Measurements from ENCODE around the gene SCN3B.

DNA sequence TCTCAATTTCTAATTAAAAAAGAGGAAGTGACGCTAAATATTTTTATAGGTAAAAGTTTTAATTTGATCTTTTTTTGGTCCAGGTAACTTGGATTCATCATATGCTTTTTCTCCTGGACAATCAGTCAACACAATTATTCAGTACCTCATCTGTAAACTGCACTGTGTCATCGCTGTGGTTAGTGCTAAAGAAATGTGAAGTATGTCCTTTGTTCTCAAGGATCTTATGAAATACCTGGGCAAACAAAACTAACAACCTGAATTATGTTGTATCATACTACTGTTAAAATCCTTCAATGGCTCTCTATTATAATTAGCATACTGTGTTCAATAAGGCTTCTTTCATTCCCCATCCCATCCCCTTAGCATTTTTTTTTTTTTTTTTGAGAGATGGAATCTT is 19.9 kb upstream of the SCN3B start:
- TF ChIP-seq, protein P1, sequence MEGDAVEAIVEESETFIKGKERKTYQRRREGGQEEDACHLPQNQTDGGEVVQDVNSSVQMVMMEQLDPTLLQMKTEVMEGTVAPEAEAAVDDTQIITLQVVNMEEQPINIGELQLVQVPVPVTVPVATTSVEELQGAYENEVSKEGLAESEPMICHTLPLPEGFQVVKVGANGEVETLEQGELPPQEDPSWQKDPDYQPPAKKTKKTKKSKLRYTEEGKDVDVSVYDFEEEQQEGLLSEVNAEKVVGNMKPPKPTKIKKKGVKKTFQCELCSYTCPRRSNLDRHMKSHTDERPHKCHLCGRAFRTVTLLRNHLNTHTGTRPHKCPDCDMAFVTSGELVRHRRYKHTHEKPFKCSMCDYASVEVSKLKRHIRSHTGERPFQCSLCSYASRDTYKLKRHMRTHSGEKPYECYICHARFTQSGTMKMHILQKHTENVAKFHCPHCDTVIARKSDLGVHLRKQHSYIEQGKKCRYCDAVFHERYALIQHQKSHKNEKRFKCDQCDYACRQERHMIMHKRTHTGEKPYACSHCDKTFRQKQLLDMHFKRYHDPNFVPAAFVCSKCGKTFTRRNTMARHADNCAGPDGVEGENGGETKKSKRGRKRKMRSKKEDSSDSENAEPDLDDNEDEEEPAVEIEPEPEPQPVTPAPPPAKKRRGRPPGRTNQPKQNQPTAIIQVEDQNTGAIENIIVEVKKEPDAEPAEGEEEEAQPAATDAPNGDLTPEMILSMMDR (IDR thresholded peaks at IDR 0.05) = no peak
- TF ChIP-seq EZH2phosphoT487 (IDR thresholded peaks at IDR 0.05) = no peak
- no peak for TF ChIP-seq EZH2 (IDR thresholded peaks at IDR 0.05)

All from neural progenitor cell (in vitro differentiated cells).